A549 (cell line): ENCODE results near the gene NOXO1. TPM values are rescaled to one million over a fixed set of nuclear protein-coding genes. Genes with fewer than 3 reads are reported as not detected.

Source experiments
- ATAC-seq, 2 experiments: fragments of 200-7000 bp in 1 of 2; fragments of >200 bp in 1 of 2; cut with Nextera tagmentation in 1 of 2; cut with Tn5 transposase in 1 of 2; 3 replicates each; pipeline versions ENCODE4 v1.8.0 to v1.9.1; 2018 to 2020; ENCODE audit warnings: mild to moderate bottlenecking in 1 of 2, moderate library complexity in 1 of 2
- CTCF ChIA-PET: fragments of 300-600 bp; sonication (Branson Sonifier 250); formaldehyde crosslinking; extraction: SDS; loops from one replicate; lab custom pipeline; 2021; ENCODE audit warnings: antibody characterized with exemption, inconsistent platforms; lab: Yijun Ruan, JAX
- POLR2A ChIA-PET: fragments of 350-600 bp; formaldehyde crosslinking; extraction: SDS; loops from one replicate; lab custom pipeline; 2021; ENCODE audit warnings: antibody characterized with exemption, inconsistent platforms; lab: Yijun Ruan, JAX
- DNase-seq, 2 experiments: peaks; one replicate each; pipeline versions ENCODE4 v3.0.0 to v3.0.0-alpha.2; 2011 to 2016; ENCODE audit warnings: low read depth in 1 of 2, low spot score in 1 of 2
- FAIRE-seq: peaks from 2 replicates; lab custom pipeline; 2011; peaks lifted over from hg19 to GRCh38; lab: Jason Lieb, UNC
- H3K27ac ChIP-seq, 2 experiments: fragments of >200 bp; sonication (Bioruptor Twin); formaldehyde crosslinking; 3 replicates each; pipeline ENCODE4 v1.5.1; 2016 to 2017
- H3K4me1 ChIP-seq: fragments of >200 bp; sonication (Bioruptor Twin); formaldehyde crosslinking; 3 replicates; pipeline ENCODE4 v1.6.1; 2016
- H3K4me2 ChIP-seq: fragments of >200 bp; sonication (Bioruptor Twin); formaldehyde crosslinking; 3 replicates; pipeline ENCODE4 v1.6.1; 2016
- H3K4me3 ChIP-seq: fragments of >200 bp; sonication (Bioruptor Twin); formaldehyde crosslinking; 3 replicates; pipeline ENCODE4 v1.5.1; 2016
- H3K9me3 ChIP-seq: fragments of >200 bp; sonication (Bioruptor Twin); formaldehyde crosslinking; 3 replicates; pipeline ENCODE4 v1.6.1; 2016
- CBX8 ChIP-seq: fragments of 200-600 bp; sonication (generic); IDR thresholded peaks from 2 replicates; pipeline ENCODE4 v1.6.1; 2016
- CEBPB ChIP-seq, 2 experiments: fragments of >200 bp in 1 of 2; sonication (Bioruptor Twin) in 1 of 2; formaldehyde crosslinking in 1 of 2; IDR thresholded peaks; 2 replicates each; pipeline ENCODE4 v1.6.1; 2012 to 2016
- CHD2 ChIP-seq: fragments of 150-350 bp; IDR thresholded peaks from 2 replicates; pipeline ENCODE4 v1.6.1; 2014; ENCODE audit warnings: low read length; ENCODE audit not compliant: partially characterized antibody
- ESRRA ChIP-seq: fragments of 150-350 bp; IDR thresholded peaks from 2 replicates; pipeline ENCODE4 v1.6.1; 2014; ENCODE audit warnings: mild to moderate bottlenecking, low read length, borderline replicate concordance
- HOXA7 ChIP-seq: fragments of 250-450 bp; sonication (Bioruptor Pico); IDR thresholded peaks from 2 replicates; pipeline ENCODE4 v1.5.0; 2020; ENCODE audit warnings: mild to moderate bottlenecking, moderate library complexity
- JUN ChIP-seq, 2 experiments: fragments of >200 bp; sonication (Bioruptor Twin); formaldehyde crosslinking; IDR thresholded peaks; 2 replicates in 1 of 2; 3 replicates in 1 of 2; pipeline ENCODE4 v1.6.1; 2016 to 2017
- KDM1A ChIP-seq: fragments of 200-600 bp; sonication (generic); IDR thresholded peaks from 2 replicates; pipeline ENCODE4 v1.6.1; 2016; ENCODE audit warnings: low read depth, mild to moderate bottlenecking
- PHF8 ChIP-seq: fragments of 200-600 bp; sonication (generic); IDR thresholded peaks from 2 replicates; pipeline ENCODE4 v1.6.1; 2016; ENCODE audit warnings: low read depth, mild to moderate bottlenecking, antibody characterized with exemption, moderate library complexity, borderline replicate concordance
- POLR2A ChIP-seq: IDR thresholded peaks from 2 replicates; pipeline ENCODE4 v1.6.1; 2012; ENCODE audit warnings: mild to moderate bottlenecking, low read length
- TFCP2L1 ChIP-seq: fragments of 250-450 bp; sonication (Bioruptor Pico); IDR thresholded peaks from 2 replicates; pipeline ENCODE4 v1.5.0; 2021; ENCODE audit warnings: mild to moderate bottlenecking
- TP53 ChIP-seq: fragments of 250-450 bp; sonication (Bioruptor Pico); IDR thresholded peaks from 2 replicates; pipeline ENCODE4 v1.5.0; 2021; ENCODE audit warnings: mild to moderate bottlenecking, moderate library complexity
- WGBS: methylation state at CpG from one replicate; pipeline ENCODE4 v1.1.6; 2017; ENCODE audit errors: missing lambda C conversion rate; 5-methylcytosine and 5-hydroxymethylcytosine counted together
- polyA plus RNA-seq, 4 experiments: library from polyadenylated mRNA; depleted of rRNA in 3 of 4; stranded (reverse); fragments of >200 nt; fragmentation: RNase III in 1 of 4; extraction: RNeasy Plus Mini Kit Qiagen cat#74134 plus additional on column Dnase treatment in 1 of 4; gene quantifications; 2 replicates in 3 of 4; 3 replicates in 1 of 4; pipeline ENCODE4 v1.2.3, GENCODE V29; 2011 to 2017
- TF ChIP-seq, protein P1 (sequence below): fragments of 150-350 bp; IDR thresholded peaks from 2 replicates; pipeline ENCODE4 v1.6.1; 2014; ENCODE audit warnings: low read depth, mild to moderate bottlenecking, low read length
- TF ChIP-seq, protein P2 (sequence below): IDR thresholded peaks from 2 replicates; pipeline ENCODE4 v1.6.1; 2012
- TF ChIP-seq, protein P3 (sequence below): IDR thresholded peaks from 2 replicates; pipeline ENCODE4 v1.6.1; 2012; ENCODE audit warnings: low read depth, borderline replicate concordance
- TF ChIP-seq, protein P4 (sequence below): fragments of 450-650 bp; IDR thresholded peaks from 2 replicates; pipeline ENCODE4 v1.6.1; 2014; ENCODE audit warnings: antibody characterized with exemption
- TF ChIP-seq, protein P5 (sequence below): fragments of 250-450 bp; sonication (Bioruptor Pico); IDR thresholded peaks from 2 replicates; pipeline ENCODE4 v1.5.0; 2021; ENCODE audit warnings: mild to moderate bottlenecking, moderate library complexity, borderline replicate concordance

Gene NOXO1
- polyA plus RNA-seq, 2 of the 4 experiments (the other 2 are of a cell fraction), result 0.32 TPM; not detected in 1

DNA sequence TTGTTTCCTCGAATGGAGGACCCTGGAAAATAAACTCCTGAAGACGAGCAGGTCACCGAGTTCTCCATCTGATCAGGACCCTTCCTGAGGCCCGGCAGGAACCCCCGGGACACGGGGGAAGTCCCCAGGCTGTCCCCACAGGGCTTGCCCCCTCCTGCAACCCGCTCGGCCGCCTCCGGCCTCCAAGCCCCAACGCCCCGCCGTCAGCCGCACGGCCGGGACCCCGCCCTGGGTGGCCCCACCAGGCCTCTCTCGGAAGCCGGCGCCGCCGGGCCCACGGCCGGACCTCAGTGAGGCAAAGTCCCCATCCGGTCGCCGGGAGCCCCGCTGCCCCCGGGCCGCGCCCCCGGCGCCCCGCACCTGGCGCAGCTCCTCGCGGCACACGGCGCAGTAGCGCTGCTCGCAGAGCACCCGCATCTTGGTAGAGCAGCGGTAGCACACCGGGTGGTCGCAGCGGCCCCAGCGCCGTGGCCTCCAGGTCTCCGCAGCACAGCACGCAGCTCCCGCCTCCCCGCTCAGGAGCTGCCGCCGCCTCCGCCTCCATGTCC, 28.0 kb upstream of the NOXO1 start:
- CTCF ChIA-PET, result interaction anchor here (0.9 to 11.3 kb wide), 5 partner anchors 13 to 138 kb away, joined by 3 to 196 read pairs (median 11); partner anchors contain the start of genes GFER, NOXO1 and SYNGR3
- H3K4me3 ChIP-seq, result peak overlapping the region; percentile 94
- peak in 1 of 2 experiments; percentile 35; a peak in 4 of 6 replicates for ATAC-seq
- TF ChIP-seq, protein P1, sequence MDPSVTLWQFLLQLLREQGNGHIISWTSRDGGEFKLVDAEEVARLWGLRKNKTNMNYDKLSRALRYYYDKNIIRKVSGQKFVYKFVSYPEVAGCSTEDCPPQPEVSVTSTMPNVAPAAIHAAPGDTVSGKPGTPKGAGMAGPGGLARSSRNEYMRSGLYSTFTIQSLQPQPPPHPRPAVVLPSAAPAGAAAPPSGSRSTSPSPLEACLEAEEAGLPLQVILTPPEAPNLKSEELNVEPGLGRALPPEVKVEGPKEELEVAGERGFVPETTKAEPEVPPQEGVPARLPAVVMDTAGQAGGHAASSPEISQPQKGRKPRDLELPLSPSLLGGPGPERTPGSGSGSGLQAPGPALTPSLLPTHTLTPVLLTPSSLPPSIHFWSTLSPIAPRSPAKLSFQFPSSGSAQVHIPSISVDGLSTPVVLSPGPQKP, result no peak
- TF ChIP-seq, protein P2, sequence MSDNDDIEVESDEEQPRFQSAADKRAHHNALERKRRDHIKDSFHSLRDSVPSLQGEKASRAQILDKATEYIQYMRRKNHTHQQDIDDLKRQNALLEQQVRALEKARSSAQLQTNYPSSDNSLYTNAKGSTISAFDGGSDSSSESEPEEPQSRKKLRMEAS, result 0 out of 2 replicates have a peak, but pooled peaks have one; percentile 7
- H3K4me2 ChIP-seq, result peak overlapping the region; percentile 91
- FAIRE-seq, result no peak
- POLR2A ChIA-PET, result interaction anchor here (1.3 kb wide), 1 partner anchor 146 kb away, joined by 4 read pairs; the partner anchor contains the start of gene TRAF7
- peaks cover 53% of the 10 kb centered on the region for H3K4me1 ChIP-seq
- WGBS, result 3% methylated on average over 11 of the region's 55 CpGs
- H3K9me3 ChIP-seq, result no peaks in the 10 kb centered on the region
- peak overlapping the region; percentile 95 to 98 for H3K27ac ChIP-seq
- DNase-seq, result no peak

DNA sequence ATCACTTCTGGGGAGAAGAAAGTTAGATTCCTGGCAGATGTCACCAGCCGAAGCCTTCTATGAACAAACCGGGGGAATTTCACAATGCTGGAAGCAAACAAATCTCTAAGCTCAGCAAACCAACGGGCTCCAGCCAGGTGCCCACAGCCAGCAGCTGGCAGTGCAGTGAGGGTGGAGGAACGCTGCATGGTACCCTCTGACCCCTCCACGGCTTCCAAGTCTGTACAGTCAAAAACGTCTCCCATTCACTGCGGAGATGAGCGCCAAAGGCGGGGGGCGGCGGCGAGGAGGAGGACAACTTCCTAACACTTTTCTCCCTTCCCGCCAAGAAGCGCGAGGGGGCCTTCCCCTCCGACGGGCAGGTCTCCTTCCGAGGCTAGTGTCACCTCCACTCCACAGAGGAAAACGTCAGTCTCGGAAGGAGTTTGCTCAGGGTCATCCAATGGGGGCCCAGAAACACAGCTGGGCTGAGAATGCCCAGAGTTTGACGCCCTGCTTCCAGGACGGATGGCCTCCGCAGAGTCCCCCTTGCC, 27.4 kb upstream of the NOXO1 start:
- peak overlapping the region; percentile 91 for H3K4me2 ChIP-seq
- peaks cover 52% of the 10 kb centered on the region for H3K4me1 ChIP-seq
- H3K27ac ChIP-seq, result peak overlapping the region; percentile 95 to 98
- 3% methylated on average over 19 of the region's 23 CpGs for whole genome bisulfite sequencing
- FAIRE-seq, result no peak
- CTCF ChIA-PET, result interaction anchor here (0.9 to 11.3 kb wide), 7 partner anchors 14 to 138 kb away, joined by 3 to 196 read pairs (median 4); partner anchors contain the start of genes GFER, NOXO1 and SYNGR3
- no peaks in the 10 kb centered on the region for H3K9me3 ChIP-seq
- no peak for DNase-seq
- H3K4me3 ChIP-seq, result peak overlapping the region; percentile 94
- ATAC-seq, result no peak
- TF ChIP-seq TP53, result 0 out of 2 replicates have a peak, but pooled peaks have one; percentile 33
- 0 out of 4 replicates have a peak, but pooled peaks of 1 of the 2 experiments have one; percentile 25 for TF ChIP-seq CEBPB (IDR thresholded peaks at IDR 0.05)
- TF ChIP-seq, protein P2, result peak; percentile 69
- TF ChIP-seq, protein P3, sequence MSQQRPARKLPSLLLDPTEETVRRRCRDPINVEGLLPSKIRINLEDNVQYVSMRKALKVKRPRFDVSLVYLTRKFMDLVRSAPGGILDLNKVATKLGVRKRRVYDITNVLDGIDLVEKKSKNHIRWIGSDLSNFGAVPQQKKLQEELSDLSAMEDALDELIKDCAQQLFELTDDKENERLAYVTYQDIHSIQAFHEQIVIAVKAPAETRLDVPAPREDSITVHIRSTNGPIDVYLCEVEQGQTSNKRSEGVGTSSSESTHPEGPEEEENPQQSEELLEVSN, result peak; percentile 95
- no peak for TF ChIP-seq HOXA7 (CRISPR knock-in tag)
- POLR2A ChIA-PET, result interaction anchor here (0.7 to 1.4 kb wide), 3 partner anchors 25 to 146 kb away, joined by 3 to 4 read pairs (median 4); partner anchors contain the start of genes GFER, RPS2 and TRAF7

DNA sequence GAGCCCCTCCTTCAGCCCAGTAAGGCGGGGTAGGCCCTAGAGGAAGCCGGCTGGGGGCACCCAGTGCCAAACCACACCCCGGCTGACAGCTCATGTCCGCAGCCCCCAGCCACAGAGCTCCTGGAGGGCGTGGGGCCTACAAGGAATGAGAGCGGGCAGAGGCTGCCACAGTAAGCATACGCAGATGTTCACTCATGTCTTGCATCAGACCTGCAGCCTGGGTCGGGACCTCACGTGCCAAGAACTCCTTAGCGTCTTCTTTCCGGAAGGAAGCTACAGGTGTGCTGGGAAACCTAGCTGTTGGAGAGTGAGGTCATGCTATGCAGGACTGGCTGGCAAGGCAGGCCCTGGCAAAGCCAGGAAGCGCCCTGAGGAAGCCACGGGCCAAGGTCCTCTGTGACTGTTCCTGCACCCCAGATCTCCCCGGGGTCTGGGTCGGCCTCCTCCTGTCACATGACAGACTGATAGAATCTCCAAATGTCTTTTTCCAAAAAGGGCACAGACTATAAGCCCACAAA, 26.8 kb upstream of the NOXO1 start:
- no peak for DNase-seq
- Histone ChIP-seq H3K4me1 (peaks cover 55% of the 10 kb centered on the region), H3K4me3 (peak overlapping the region; percentile 94), H3K4me2 (peak overlapping the region; percentile 91), H3K9me3 (no peaks in the 10 kb centered on the region), H3K27ac (peak overlapping the region; percentile 95 to 98)
- TF ChIP-seq, protein P4, sequence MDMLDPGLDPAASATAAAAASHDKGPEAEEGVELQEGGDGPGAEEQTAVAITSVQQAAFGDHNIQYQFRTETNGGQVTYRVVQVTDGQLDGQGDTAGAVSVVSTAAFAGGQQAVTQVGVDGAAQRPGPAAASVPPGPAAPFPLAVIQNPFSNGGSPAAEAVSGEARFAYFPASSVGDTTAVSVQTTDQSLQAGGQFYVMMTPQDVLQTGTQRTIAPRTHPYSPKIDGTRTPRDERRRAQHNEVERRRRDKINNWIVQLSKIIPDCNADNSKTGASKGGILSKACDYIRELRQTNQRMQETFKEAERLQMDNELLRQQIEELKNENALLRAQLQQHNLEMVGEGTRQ, result no peak
- TF ChIP-seq ESRRA (no peak), PHF8 (no peak), CHD2 (no peak), KDM1A (no peak), HOXA7 (CRISPR knock-in tag) (no peak), CBX8 (no peak), POLR2A (no peak), JUN (IDR thresholded peaks at IDR 0.05) (no peak), TFCP2L1 (CRISPR knock-in tag) (no peak)
- TF ChIP-seq, protein P5, sequence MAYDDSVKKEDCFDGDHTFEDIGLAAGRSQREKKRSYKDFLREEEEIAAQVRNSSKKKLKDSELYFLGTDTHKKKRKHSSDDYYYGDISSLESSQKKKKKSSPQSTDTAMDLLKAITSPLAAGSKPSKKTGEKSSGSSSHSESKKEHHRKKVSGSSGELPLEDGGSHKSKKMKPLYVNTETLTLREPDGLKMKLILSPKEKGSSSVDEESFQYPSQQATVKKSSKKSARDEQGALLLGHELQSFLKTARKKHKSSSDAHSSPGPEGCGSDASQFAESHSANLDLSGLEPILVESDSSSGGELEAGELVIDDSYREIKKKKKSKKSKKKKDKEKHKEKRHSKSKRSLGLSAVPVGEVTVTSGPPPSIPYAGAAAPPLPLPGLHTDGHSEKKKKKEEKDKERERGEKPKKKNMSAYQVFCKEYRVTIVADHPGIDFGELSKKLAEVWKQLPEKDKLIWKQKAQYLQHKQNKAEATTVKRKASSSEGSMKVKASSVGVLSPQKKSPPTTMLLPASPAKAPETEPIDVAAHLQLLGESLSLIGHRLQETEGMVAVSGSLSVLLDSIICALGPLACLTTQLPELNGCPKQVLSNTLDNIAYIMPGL, result no peak
- 53% methylated on average over 15 of the region's 15 CpGs for WGBS
- CTCF ChIA-PET, result interaction anchor here (1.3 to 11.3 kb wide), 7 partner anchors 14 to 139 kb away, joined by 3 to 196 read pairs (median 4); partner anchors contain the start of genes GFER, NOXO1 and SYNGR3
- FAIRE-seq, result no peak
- ATAC-seq, result no peak
- POLR2A ChIA-PET, result interaction anchor here (0.7 to 1.4 kb wide), 3 partner anchors 24 to 147 kb away, joined by 3 to 4 read pairs (median 4); partner anchors contain the start of genes GFER, RPS2 and TRAF7
